H7 (cell line): Measurements from ENCODE around the gene ABLIM2. TPM values are rescaled to one million over a fixed set of nuclear protein-coding genes. Genes with fewer than 3 reads are reported as not detected.

Source experiments
- DNase-seq: peaks from one replicate; pipeline ENCODE4 v3.0.0; 2012
- H3K27me3 ChIP-seq: 2 replicates; pipeline ENCODE4 v1.6.0; 2011; ENCODE audit warnings: mild to moderate bottlenecking, low read length; ENCODE audit not compliant: control insufficient read depth, insufficient read depth
- H3K36me3 ChIP-seq: replicated peaks from 2 replicates; pipeline ENCODE4 v1.5.1; 2011; ENCODE audit warnings: low read length; ENCODE audit not compliant: control insufficient read depth, insufficient read depth
- H3K4me3 ChIP-seq: 2 replicates; pipeline ENCODE4 v1.5.1; 2011; ENCODE audit warnings: low read depth, mild to moderate bottlenecking, control low read depth, low read length, moderate library complexity; ENCODE audit not compliant: insufficient read depth
- total RNA-seq: library from RNA; depleted of rRNA; stranded (reverse); fragments of >200 nt; shearing (Covaris generic); gene quantifications from 2 replicates; pipeline ENCODE4 v1.2.3, GENCODE V29; 2014

Gene ABLIM2
- total RNA-seq, 1 experiment from 2014 or later: 1.9 TPM

DNA sequence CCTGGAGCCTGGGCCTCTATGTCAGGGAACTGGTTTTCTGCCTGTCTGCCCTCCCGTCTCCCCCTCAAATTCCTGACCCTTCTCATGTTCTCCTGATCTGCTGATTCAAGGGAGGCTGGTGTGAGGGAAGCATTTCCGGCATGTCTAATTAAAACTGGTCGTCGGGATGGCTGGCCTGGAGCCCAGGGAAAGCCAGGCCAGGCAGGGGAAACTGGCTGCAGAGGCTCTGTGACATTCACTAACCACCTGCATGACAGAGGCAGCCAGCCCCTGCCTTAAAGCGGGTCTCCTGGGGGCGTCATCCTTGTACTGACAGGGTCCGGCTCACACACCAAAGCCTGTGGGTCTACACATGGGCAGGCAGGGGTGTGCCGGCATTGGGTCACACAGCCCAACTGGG lies 35.2 kb downstream of the ABLIM2 start:
- DNase-seq: peak; percentile 50
- no peak overlapping the region for H3K4me3 ChIP-seq
- no peaks in the 10 kb centered on the region for H3K27me3 ChIP-seq
- no peaks in the 10 kb centered on the region for H3K36me3 ChIP-seq

DNA sequence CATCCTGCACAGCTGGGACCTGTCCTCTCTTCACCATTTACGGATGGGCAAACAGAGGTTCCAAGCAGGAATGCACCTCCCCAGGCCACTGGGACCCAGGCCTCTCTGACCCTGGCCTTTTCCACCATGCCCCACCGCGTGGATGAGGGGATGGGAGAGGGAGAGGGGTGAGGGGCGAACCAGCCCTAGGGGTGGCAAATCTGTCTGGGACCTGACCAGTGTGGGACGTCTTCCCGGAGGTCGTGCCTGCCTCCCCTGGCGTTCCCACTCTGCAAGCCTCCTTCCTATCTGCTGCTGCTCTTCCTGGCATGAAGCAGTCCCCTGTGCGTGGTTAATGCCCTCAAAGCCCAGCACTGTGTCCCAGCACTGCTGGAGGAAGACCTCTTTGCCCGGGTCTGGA lies 35.9 kb downstream of the ABLIM2 start:
- DNase-seq: peak; percentile 35
- Histone ChIP-seq H3K27me3 (no peaks in the 10 kb centered on the region), H3K36me3 (no peaks in the 10 kb centered on the region)

DNA sequence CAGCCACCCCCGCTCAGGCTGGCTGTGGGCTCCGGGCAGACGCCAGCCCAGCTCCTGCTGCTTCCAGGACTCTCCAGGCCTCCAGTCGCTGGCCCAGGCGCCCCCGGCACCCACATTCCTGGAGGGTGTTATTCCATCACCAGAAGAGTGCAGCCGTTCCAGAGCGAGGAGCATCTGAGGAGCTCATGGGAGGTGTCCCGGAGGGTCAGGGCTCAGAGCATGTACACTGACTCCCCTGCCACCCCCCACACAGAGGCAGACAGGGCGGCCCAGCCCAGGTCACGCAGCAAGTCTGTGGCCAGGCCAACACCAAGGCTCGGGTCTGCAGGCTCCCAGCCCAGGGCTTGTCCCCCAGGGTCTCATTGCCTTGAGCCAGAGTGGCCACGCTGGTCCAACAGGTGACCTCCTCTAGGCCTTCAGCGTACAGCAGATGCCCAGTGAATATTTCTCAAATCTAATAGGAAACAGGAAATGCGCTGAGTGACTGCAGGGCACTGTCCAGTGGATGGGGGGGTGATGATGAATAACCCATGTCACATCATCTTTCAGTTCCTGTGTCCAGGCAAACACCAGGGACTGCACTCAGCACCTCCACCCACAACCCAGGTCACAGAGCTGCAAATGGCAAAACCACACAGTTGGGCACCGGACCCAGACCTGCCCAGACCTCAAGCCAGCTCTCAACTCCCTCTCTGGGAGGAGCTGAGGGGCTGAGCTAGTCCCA lies 37.2 kb downstream of the ABLIM2 start:
- Histone ChIP-seq H3K4me3 (no peak overlapping the region), H3K36me3 (no peaks in the 10 kb centered on the region), H3K27me3 (no peaks in the 10 kb centered on the region)
- DNase-seq: peak; percentile 52

More for the DNA sequence above, 35.9 kb downstream of the ABLIM2 start:
- no peak overlapping the region for H3K4me3 ChIP-seq

- Histone ChIP-seq H3K4me3 (no peak overlapping the region), H3K36me3 (no peaks in the 10 kb centered on the region), H3K27me3 (no peaks in the 10 kb centered on the region)
- DNase-seq: peak; percentile 54
These were observed 38.1 kb downstream of the ABLIM2 start for GRCh38 chr4:8120501-8120900.

GRCh38 chr4:8119877-8120276 lies 38.7 kb downstream of the ABLIM2 start:
- no peak for DNase-seq
- no peaks in the 10 kb centered on the region for H3K36me3 ChIP-seq
- no peak overlapping the region for H3K4me3 ChIP-seq
- H3K27me3 ChIP-seq: no peaks in the 10 kb centered on the region

DNA sequence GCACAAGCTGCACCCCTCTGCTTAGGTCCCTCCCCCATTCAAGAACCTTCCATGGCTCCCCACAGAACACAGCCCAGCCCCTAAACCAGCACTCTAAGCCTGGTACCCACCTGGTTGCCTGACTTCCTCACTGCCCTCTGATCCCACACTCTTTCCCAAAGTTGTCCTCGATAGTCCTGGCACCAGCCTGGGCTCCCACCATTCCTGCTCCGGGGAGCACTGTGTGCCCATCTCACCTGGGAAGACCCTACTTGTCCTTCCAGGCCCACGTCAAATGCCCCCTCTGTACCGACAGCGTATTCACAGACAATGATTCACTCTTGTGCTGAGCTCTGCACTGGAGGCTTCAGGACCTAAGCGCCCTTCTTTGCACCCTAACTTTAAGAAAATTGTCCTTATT lies 40.1 kb downstream of the ABLIM2 start:
- no peak for DNase-seq
- H3K27me3 ChIP-seq: no peaks in the 10 kb centered on the region
- H3K4me3 ChIP-seq: no peak overlapping the region
- H3K36me3 ChIP-seq: no peaks in the 10 kb centered on the region

- no peaks in the 10 kb centered on the region for H3K36me3 ChIP-seq
- H3K27me3 ChIP-seq: no peaks in the 10 kb centered on the region
- DNase-seq: no peak
- H3K4me3 ChIP-seq: no peak overlapping the region
These were observed 40.6 kb downstream of the ABLIM2 start for GRCh38 chr4:8118035-8118434.

- Histone ChIP-seq H3K36me3 (no peaks in the 10 kb centered on the region), H3K27me3 (no peaks in the 10 kb centered on the region), H3K4me3 (no peak overlapping the region)
- peak; percentile 90 for DNase-seq
These were observed 41.3 kb downstream of the ABLIM2 start for GRCh38 chr4:8117278-8117682.

GRCh38 chr4:8115916-8116315 lies 42.7 kb downstream of the ABLIM2 start:
- Histone ChIP-seq H3K27me3 (no peaks in the 10 kb centered on the region), H3K4me3 (no peak overlapping the region)
- DNase-seq: no peak

GRCh38 chr4:8115203-8115520 lies 43.5 kb downstream of the ABLIM2 start:
- Histone ChIP-seq H3K36me3 (no peaks in the 10 kb centered on the region), H3K4me3 (no peak overlapping the region), H3K27me3 (no peaks in the 10 kb centered on the region)
- no peak for DNase-seq

More at GRCh38 chr4:8115916-8116315, 42.7 kb downstream of the ABLIM2 start:
- H3K36me3 ChIP-seq: no peaks in the 10 kb centered on the region

GRCh38 chr4:8114456-8115202 lies 44.0 kb downstream of the ABLIM2 start:
- H3K4me3 ChIP-seq: no peak overlapping the region
- no peak for DNase-seq
- no peaks in the 10 kb centered on the region for H3K36me3 ChIP-seq
- H3K27me3 ChIP-seq: no peaks in the 10 kb centered on the region

DNA sequence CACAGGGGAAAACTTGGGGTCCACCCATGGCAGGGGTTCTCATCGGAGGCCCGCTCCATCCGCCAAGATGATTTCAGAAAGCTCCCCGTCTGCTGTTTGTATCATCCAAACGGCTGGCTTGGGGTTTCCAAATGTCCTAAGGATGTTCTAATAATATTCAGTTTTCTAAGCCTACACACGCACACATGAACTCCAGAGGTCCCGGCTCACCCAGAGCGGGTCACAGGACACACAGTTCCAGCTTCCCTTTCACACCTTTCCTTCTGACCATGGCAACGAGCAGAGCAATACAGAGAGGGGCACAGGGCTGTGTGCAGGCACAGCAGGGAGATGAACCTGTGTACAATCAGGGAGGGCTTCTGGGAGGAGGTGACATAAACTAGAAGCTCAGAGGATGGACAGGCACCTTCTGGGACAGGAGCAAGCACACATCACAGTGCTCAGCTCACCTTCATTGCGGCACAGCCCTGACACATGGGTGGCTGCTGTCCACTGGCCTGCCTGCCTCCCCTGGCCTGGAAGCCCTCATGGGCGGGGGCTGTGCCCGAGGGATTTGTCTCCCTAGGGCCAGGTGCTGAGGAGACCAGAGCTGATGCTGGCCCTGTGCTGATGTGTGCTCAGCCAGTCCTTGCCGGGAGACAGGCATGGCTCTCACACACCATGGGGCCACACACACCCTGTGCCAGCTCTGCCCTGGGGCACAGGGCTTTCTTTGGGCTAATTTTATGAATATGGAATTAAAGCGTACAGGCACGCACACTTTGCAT lies 44.8 kb downstream of the ABLIM2 start:
- no peak for DNase-seq

GRCh38 chr4:8112672-8113071 lies 45.9 kb downstream of the ABLIM2 start:
- no peaks in the 10 kb centered on the region for H3K27me3 ChIP-seq

More for the DNA sequence above, 44.8 kb downstream of the ABLIM2 start:
- no peaks in the 10 kb centered on the region for H3K27me3 ChIP-seq
- H3K36me3 ChIP-seq: no peaks in the 10 kb centered on the region
- H3K4me3 ChIP-seq: no peak overlapping the region

GRCh38 chr4:8112036-8112576 lies 46.5 kb downstream of the ABLIM2 start:
- no peaks in the 10 kb centered on the region for H3K36me3 ChIP-seq
- DNase-seq: peak; percentile 73
- H3K27me3 ChIP-seq: no peaks in the 10 kb centered on the region
- H3K4me3 ChIP-seq: no peak overlapping the region

More at GRCh38 chr4:8112672-8113071, 45.9 kb downstream of the ABLIM2 start:
- no peak for DNase-seq
- Histone ChIP-seq H3K36me3 (no peaks in the 10 kb centered on the region), H3K4me3 (no peak overlapping the region)
